ENCODE data around the gene STAC.

Gene STAC

DNA sequence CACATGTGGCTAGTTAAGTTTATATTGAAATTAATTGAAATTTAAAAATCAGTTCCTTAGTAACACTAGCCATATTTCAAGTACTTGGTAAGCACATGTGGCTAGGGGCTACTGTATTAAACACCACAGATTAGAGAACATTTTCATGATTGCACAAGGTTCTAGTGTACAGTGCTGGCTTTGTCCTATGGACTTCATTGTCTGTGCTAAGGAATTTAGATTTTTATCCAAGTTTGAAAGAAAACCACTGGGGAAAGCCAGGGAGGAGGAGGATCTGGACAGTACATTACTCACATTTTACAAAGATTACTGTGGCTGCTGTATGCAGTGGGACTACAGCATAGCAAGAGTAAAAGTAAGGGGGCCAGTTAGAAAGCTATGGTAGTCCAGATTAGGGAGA is 13.9 kb downstream of the STAC start:
- H3K27me3 ChIP-seq (ENCODE audit: insufficient read depth, poor library complexity, severe bottlenecking), result no peaks in the 10 kb centered on the region
- peaks cover 3% of the 10 kb centered on the region for H3K9me3 ChIP-seq (ENCODE audit: severe bottlenecking)
- no peaks in the 10 kb centered on the region for H3K4me1 ChIP-seq (ENCODE audit: insufficient read depth, poor library complexity, severe bottlenecking)
- no peak overlapping the region for H3K4me3 ChIP-seq (ENCODE audit: severe bottlenecking)
- ATAC-seq (ENCODE audit: low read depth) (no peak), DNase-seq (ENCODE audit: low spot score) (no peak)
- TF ChIP-seq, protein P1, sequence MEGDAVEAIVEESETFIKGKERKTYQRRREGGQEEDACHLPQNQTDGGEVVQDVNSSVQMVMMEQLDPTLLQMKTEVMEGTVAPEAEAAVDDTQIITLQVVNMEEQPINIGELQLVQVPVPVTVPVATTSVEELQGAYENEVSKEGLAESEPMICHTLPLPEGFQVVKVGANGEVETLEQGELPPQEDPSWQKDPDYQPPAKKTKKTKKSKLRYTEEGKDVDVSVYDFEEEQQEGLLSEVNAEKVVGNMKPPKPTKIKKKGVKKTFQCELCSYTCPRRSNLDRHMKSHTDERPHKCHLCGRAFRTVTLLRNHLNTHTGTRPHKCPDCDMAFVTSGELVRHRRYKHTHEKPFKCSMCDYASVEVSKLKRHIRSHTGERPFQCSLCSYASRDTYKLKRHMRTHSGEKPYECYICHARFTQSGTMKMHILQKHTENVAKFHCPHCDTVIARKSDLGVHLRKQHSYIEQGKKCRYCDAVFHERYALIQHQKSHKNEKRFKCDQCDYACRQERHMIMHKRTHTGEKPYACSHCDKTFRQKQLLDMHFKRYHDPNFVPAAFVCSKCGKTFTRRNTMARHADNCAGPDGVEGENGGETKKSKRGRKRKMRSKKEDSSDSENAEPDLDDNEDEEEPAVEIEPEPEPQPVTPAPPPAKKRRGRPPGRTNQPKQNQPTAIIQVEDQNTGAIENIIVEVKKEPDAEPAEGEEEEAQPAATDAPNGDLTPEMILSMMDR (IDR thresholded peaks at IDR 0.05; ENCODE audit: poor library complexity, severe bottlenecking), result no peak
- no peak overlapping the region for H3K27ac ChIP-seq (ENCODE audit: poor library complexity, severe bottlenecking)
- no peaks in the 10 kb centered on the region for H3K36me3 ChIP-seq (ENCODE audit: low read depth)

DNA sequence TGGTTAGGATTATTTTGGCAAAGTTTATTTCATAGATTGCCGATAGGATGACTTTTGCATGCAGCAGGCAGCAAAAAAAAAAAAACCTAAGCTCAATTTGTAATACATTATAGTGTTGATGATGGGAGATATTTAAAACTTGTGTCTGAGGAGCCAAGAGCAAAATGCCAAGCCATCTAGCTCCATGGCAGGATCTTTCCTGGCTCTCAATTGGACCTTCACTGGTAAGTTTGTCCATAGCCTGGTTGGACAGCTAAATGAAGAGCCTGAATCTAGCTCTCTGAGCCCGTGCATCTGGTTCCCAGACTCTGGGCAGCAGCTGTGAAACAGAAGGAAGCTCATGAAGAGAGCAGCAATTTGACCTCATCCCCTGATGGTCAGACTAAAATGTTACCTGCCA is 17.5 kb downstream of the STAC start:
- no peaks in the 10 kb centered on the region for H3K4me1 ChIP-seq (ENCODE audit: insufficient read depth, poor library complexity, severe bottlenecking)
- H3K27ac ChIP-seq (ENCODE audit: poor library complexity, severe bottlenecking), result no peak overlapping the region
- DNase-seq (ENCODE audit: low spot score), result no peak
- no peaks in the 10 kb centered on the region for H3K36me3 ChIP-seq (ENCODE audit: low read depth)
- H3K4me3 ChIP-seq (ENCODE audit: severe bottlenecking), result no peak overlapping the region
- peaks cover 3% of the 10 kb centered on the region for H3K9me3 ChIP-seq (ENCODE audit: severe bottlenecking)
- H3K27me3 ChIP-seq (ENCODE audit: insufficient read depth, poor library complexity, severe bottlenecking), result no peaks in the 10 kb centered on the region
- TF ChIP-seq, protein P1 (IDR thresholded peaks at IDR 0.05; ENCODE audit: poor library complexity, severe bottlenecking), result no peak
- no peak for ATAC-seq (ENCODE audit: low read depth)

DNA sequence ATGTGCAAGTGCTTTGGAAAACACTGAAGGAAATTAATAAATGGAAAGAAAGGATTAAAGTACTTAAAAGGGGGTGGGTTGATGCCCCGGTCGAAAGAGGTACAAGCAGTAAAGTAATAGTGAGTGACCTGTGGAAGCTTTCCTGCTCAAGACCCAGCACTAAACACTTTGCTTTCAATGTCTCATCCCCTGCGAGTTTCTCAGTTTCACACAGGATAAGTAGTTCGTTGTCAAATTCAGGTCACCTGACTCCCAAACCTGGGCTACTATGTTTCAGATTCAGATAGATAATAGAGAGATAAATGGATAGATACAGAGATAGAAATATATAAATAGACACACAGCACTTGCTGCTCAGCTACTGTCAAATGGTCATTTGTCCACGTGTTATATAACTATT is 19.6 kb downstream of the STAC start:
- ATAC-seq (ENCODE audit: low read depth), result no peak

DNA sequence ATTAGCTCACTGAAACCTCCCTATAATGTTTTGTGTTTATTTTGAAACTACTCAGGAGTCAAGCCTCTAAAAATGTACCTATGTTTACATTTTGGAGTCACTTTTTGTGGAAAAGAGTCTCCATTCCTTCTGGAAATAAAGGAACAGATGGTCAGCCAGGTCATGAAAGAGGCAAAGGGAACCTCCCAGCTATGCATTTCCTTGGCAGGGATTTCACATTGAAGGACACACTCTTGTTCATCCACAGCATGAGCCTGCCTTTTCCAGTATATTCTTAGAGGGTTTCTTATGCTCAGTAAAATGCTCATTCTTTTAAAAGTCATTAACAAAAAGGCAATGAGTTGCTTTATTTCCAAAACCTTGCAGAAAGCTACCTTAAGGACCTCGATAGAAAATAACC is 20.8 kb downstream of the STAC start:
- H3K27ac ChIP-seq (ENCODE audit: poor library complexity, severe bottlenecking), result no peak overlapping the region
- no peaks in the 10 kb centered on the region for H3K36me3 ChIP-seq (ENCODE audit: low read depth)
- ATAC-seq (ENCODE audit: low read depth) (no peak), DNase-seq (ENCODE audit: low spot score) (no peak)
- H3K9me3 ChIP-seq (ENCODE audit: severe bottlenecking), result peaks cover 3% of the 10 kb centered on the region
- H3K4me3 ChIP-seq (ENCODE audit: severe bottlenecking), result no peak overlapping the region
- H3K27me3 ChIP-seq (ENCODE audit: insufficient read depth, poor library complexity, severe bottlenecking), result no peaks in the 10 kb centered on the region
- TF ChIP-seq, protein P1 (IDR thresholded peaks at IDR 0.05; ENCODE audit: poor library complexity, severe bottlenecking), result no peak
- no peaks in the 10 kb centered on the region for H3K4me1 ChIP-seq (ENCODE audit: insufficient read depth, poor library complexity, severe bottlenecking)

More for the DNA sequence above, 19.6 kb downstream of the STAC start:
- no peak overlapping the region for H3K27ac ChIP-seq (ENCODE audit: poor library complexity, severe bottlenecking)
- no peak overlapping the region for H3K4me3 ChIP-seq (ENCODE audit: severe bottlenecking)
- no peak for DNase-seq (ENCODE audit: low spot score)
- H3K36me3 ChIP-seq (ENCODE audit: low read depth), result no peaks in the 10 kb centered on the region
- no peaks in the 10 kb centered on the region for H3K4me1 ChIP-seq (ENCODE audit: insufficient read depth, poor library complexity, severe bottlenecking)
- no peaks in the 10 kb centered on the region for H3K27me3 ChIP-seq (ENCODE audit: insufficient read depth, poor library complexity, severe bottlenecking)
- TF ChIP-seq, protein P1 (IDR thresholded peaks at IDR 0.05; ENCODE audit: poor library complexity, severe bottlenecking), result no peak
- peaks cover 3% of the 10 kb centered on the region for H3K9me3 ChIP-seq (ENCODE audit: severe bottlenecking)

DNA sequence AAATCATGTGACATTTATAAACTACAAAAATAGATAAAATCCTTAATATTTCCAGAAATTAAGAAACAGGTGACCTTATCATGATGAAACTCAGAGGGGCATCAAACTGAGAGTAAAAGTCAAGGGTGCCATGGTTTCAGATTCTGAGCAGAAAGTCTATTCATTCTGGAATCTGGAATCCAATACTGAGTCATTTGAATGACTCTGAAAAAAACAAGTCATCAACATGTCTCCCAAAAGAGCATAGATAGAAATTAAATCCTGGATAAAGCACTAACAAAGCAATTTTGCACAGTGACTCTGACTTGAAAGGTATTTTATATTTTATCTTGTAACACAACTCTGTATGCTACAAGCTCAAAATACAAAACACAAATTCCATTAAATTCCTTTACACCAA is 23.4 kb downstream of the STAC start:
- Histone ChIP-seq H3K36me3 (ENCODE audit: low read depth) (no peaks in the 10 kb centered on the region), H3K4me3 (ENCODE audit: severe bottlenecking) (no peak overlapping the region), H3K4me1 (ENCODE audit: insufficient read depth, poor library complexity, severe bottlenecking) (no peaks in the 10 kb centered on the region), H3K9me3 (ENCODE audit: severe bottlenecking) (no peaks in the 10 kb centered on the region), H3K27me3 (ENCODE audit: insufficient read depth, poor library complexity, severe bottlenecking) (no peaks in the 10 kb centered on the region), H3K27ac (ENCODE audit: poor library complexity, severe bottlenecking) (no peak overlapping the region)
- ATAC-seq (ENCODE audit: low read depth), result no peak
- TF ChIP-seq, protein P1 (IDR thresholded peaks at IDR 0.05; ENCODE audit: poor library complexity, severe bottlenecking), result no peak
- no peak for DNase-seq (ENCODE audit: low spot score)
